Activated naive CD8-positive, alpha-beta T cell treated with anti-CD3 and anti-CD28 coated beads for 36 hours (primary cell): ENCODE results near the gene CPEB3. TPM values are rescaled to one million over a fixed set of nuclear protein-coding genes. Genes with fewer than 3 reads are reported as not detected.
"Not testable (repeated sequence)": the region's sequence is repeated elsewhere in the genome, so short reads cannot be mapped to it uniquely, and the experiment has no call there.

Experiments
- DNase-seq: peaks from one replicate; pipeline ENCODE4 v3.0.0; 2021
- H3K27ac Mint-ChIP-seq: one replicate; pipeline ENCODE4 v1.8.0; 2022; ENCODE audit warnings: mild to moderate bottlenecking, moderate library complexity, mixed read lengths
- H3K27me3 Mint-ChIP-seq: one replicate; pipeline ENCODE4 v1.8.0; 2022; ENCODE audit warnings: mild to moderate bottlenecking, mixed read lengths
- H3K36me3 Mint-ChIP-seq: one replicate; pipeline ENCODE4 v1.8.0; 2021; ENCODE audit warnings: mild to moderate bottlenecking, mixed read lengths
- H3K4me1 Mint-ChIP-seq: one replicate; pipeline ENCODE4 v1.8.0; 2021; ENCODE audit warnings: mixed read lengths
- H3K4me3 Mint-ChIP-seq: one replicate; pipeline ENCODE4 v1.8.0; 2022; ENCODE audit warnings: mild to moderate bottlenecking, moderate library complexity, mixed read lengths
- H3K9me3 Mint-ChIP-seq: one replicate; pipeline ENCODE4 v1.8.0; 2022; ENCODE audit warnings: mixed read lengths
- total RNA-seq, 2 experiments: library from RNA; stranded (reverse); gene quantifications; one replicate each; pipeline ENCODE4 v1.2.3, GENCODE V29; 2021

CPEB3 gene
- 1 to 10 TPM; 1.5 to 1.9 TPM for total RNA-seq

GRCh38 chr10:92290837-92291615, at the start of gene CPEB3, which contains the start of gene MARCHF5:
TSS of gene CPEB3 (minus strand) at chr10:92291078. CDS start at chr10:92240350, 50,728 bp downstream.
TSS of gene MARCHF5 (plus strand) at chr10:92291167. CDS start at chr10:92291495, 328 bp downstream.
- Mint-ChIP-seq H3K9me3 (no peaks in the 10 kb centered on the region), H3K27ac (peak within 1 kb of the TSS; percentile 91), H3K4me3 (peak within 1 kb of the TSS; percentile 96), H3K4me1 (peaks cover 28% of the 10 kb centered on the region), H3K27me3 (no peaks in the 10 kb centered on the region), H3K36me3 (peaks cover 14% of the 10 kb centered on the region)
- peak; percentile 95 for DNase-seq

GRCh38 chr10:92329927-92330326, 39.0 kb upstream of the CPEB3 start:
- H3K9me3 Mint-ChIP-seq, DNase-seq, H3K27me3 Mint-ChIP-seq, H3K4me3 Mint-ChIP-seq: not testable (repeated sequence)
- peaks cover 14% of the 10 kb centered on the region for H3K36me3 Mint-ChIP-seq
- H3K4me1 Mint-ChIP-seq = peaks cover 24% of the 10 kb centered on the region
- H3K27ac Mint-ChIP-seq = peak overlapping the region; percentile 18

GRCh38 chr10:92328993-92329392, 38.1 kb upstream of the CPEB3 start:
- no peaks in the 10 kb centered on the region for H3K9me3 Mint-ChIP-seq
- no peak for DNase-seq
- H3K27me3 Mint-ChIP-seq = no peaks in the 10 kb centered on the region
- H3K4me1 Mint-ChIP-seq = peaks cover 25% of the 10 kb centered on the region
- peaks cover 17% of the 10 kb centered on the region for H3K36me3 Mint-ChIP-seq
- no peak overlapping the region for H3K4me3 Mint-ChIP-seq
- no peak overlapping the region for H3K27ac Mint-ChIP-seq

- Mint-ChIP-seq H3K27ac (no peak overlapping the region), H3K9me3 (no peaks in the 10 kb centered on the region), H3K27me3 (no peaks in the 10 kb centered on the region), H3K4me3 (no peak overlapping the region), H3K36me3 (peaks cover 19% of the 10 kb centered on the region), H3K4me1 (peaks cover 24% of the 10 kb centered on the region)
- no peak for DNase-seq
These were observed 36.9 kb upstream of the CPEB3 start for GRCh38 chr10:92327445-92328433.

- H3K4me3 Mint-ChIP-seq = no peak overlapping the region
- H3K9me3 Mint-ChIP-seq = peaks cover 2% of the 10 kb centered on the region
- H3K36me3 Mint-ChIP-seq = peaks cover 39% of the 10 kb centered on the region
- no peak overlapping the region for H3K27ac Mint-ChIP-seq
- no peak for DNase-seq
- H3K27me3 Mint-ChIP-seq = no peaks in the 10 kb centered on the region
- peaks cover 17% of the 10 kb centered on the region for H3K4me1 Mint-ChIP-seq
These were observed 32.2 kb upstream of the CPEB3 start for GRCh38 chr10:92323079-92323478.

GRCh38 chr10:92316610-92317009, 25.7 kb upstream of the CPEB3 start:
- H3K27me3 Mint-ChIP-seq = no peaks in the 10 kb centered on the region

GRCh38 chr10:92313750-92314149, 22.9 kb upstream of the CPEB3 start:
- Mint-ChIP-seq H3K36me3 (peaks cover 33% of the 10 kb centered on the region), H3K27me3 (no peaks in the 10 kb centered on the region), H3K9me3 (no peaks in the 10 kb centered on the region), H3K27ac (no peak overlapping the region), H3K4me1 (peaks cover 17% of the 10 kb centered on the region), H3K4me3 (no peak overlapping the region)
- DNase-seq = no peak

More at GRCh38 chr10:92316610-92317009, 25.7 kb upstream of the CPEB3 start:
- Mint-ChIP-seq H3K27ac (no peak overlapping the region), H3K9me3 (peaks cover 2% of the 10 kb centered on the region), H3K4me1 (peaks cover 7% of the 10 kb centered on the region), H3K4me3 (no peak overlapping the region), H3K36me3 (peaks cover 41% of the 10 kb centered on the region)
- DNase-seq = no peak

- Mint-ChIP-seq H3K27me3 (no peaks in the 10 kb centered on the region), H3K4me3 (no peak overlapping the region), H3K9me3 (no peaks in the 10 kb centered on the region), H3K4me1 (peaks cover 33% of the 10 kb centered on the region), H3K36me3 (peaks cover 23% of the 10 kb centered on the region), H3K27ac (no peak overlapping the region)
- no peak for DNase-seq
These were observed 18.4 kb upstream of the CPEB3 start for GRCh38 chr10:92309272-92309671.

- H3K4me3 Mint-ChIP-seq = no peak overlapping the region
- peaks cover 37% of the 10 kb centered on the region for H3K4me1 Mint-ChIP-seq
- no peak overlapping the region for H3K27ac Mint-ChIP-seq
These were observed 14.5 kb upstream of the CPEB3 start for GRCh38 chr10:92305133-92306072.

GRCh38 chr10:92304061-92304460, 13.2 kb upstream of the CPEB3 start:
- Mint-ChIP-seq H3K4me1 (peaks cover 38% of the 10 kb centered on the region), H3K27ac (no peak overlapping the region), H3K9me3 (no peaks in the 10 kb centered on the region), H3K27me3 (no peaks in the 10 kb centered on the region), H3K4me3 (no peak overlapping the region), H3K36me3 (peaks cover 3% of the 10 kb centered on the region)
- no peak for DNase-seq

More at GRCh38 chr10:92305133-92306072, 14.5 kb upstream of the CPEB3 start:
- no peaks in the 10 kb centered on the region for H3K9me3 Mint-ChIP-seq
- H3K27me3 Mint-ChIP-seq = no peaks in the 10 kb centered on the region
- H3K36me3 Mint-ChIP-seq = peaks cover 4% of the 10 kb centered on the region
- no peak for DNase-seq

- Mint-ChIP-seq H3K27me3 (no peaks in the 10 kb centered on the region), H3K27ac (peak overlapping the region; percentile 59), H3K36me3 (peaks cover 3% of the 10 kb centered on the region), H3K9me3 (no peaks in the 10 kb centered on the region), H3K4me1 (peaks cover 37% of the 10 kb centered on the region), H3K4me3 (no peak overlapping the region)
- no peak for DNase-seq
These were observed 12.2 kb upstream of the CPEB3 start for GRCh38 chr10:92303096-92303495.

- H3K27ac Mint-ChIP-seq = no peak overlapping the region
- no peak overlapping the region for H3K4me3 Mint-ChIP-seq
- no peaks in the 10 kb centered on the region for H3K27me3 Mint-ChIP-seq
- H3K36me3 Mint-ChIP-seq = peaks cover 20% of the 10 kb centered on the region
- H3K4me1 Mint-ChIP-seq = peaks cover 38% of the 10 kb centered on the region
- H3K9me3 Mint-ChIP-seq = no peaks in the 10 kb centered on the region
- no peak for DNase-seq
These were observed 7.6 kb upstream of the CPEB3 start for GRCh38 chr10:92298487-92298886.

GRCh38 chr10:92291921-92292845, 1.3 kb upstream of the CPEB3 start:
- peak overlapping the region; percentile 75 for H3K27ac Mint-ChIP-seq
- no peaks in the 10 kb centered on the region for H3K27me3 Mint-ChIP-seq
- DNase-seq = peak; percentile 45
- H3K4me1 Mint-ChIP-seq = peaks cover 34% of the 10 kb centered on the region
- H3K4me3 Mint-ChIP-seq = peak overlapping the region; percentile 96
- H3K9me3 Mint-ChIP-seq = no peaks in the 10 kb centered on the region
- peaks cover 19% of the 10 kb centered on the region for H3K36me3 Mint-ChIP-seq
